ENCODE measurements around the gene ROR1.
A peak's percentile ranks its signal among the peaks of the same experiment; 100 is the strongest.

ROR1 gene

GRCh38 chr1:63914706-63915105, 140.9 kb downstream of the ROR1 start:
- DNase-seq: no peak

- no peak for DNase-seq
These were observed 141.3 kb downstream of the ROR1 start for GRCh38 chr1:63915121-63915520.

- no peak for DNase-seq
These were observed 142.9 kb downstream of the ROR1 start for GRCh38 chr1:63916485-63917360.

GRCh38 chr1:63917571-63918417, 144.0 kb downstream of the ROR1 start:
- DNase-seq: peak; percentile 14

- DNase-seq: no peak
These were observed 144.7 kb downstream of the ROR1 start for GRCh38 chr1:63918418-63918945.

GRCh38 chr1:63920154-63921117, 146.6 kb downstream of the ROR1 start:
- DNase-seq: no peak

- DNase-seq: no peak
These were observed 147.5 kb downstream of the ROR1 start for GRCh38 chr1:63921359-63921758.

- no peak for DNase-seq
These were observed 148.0 kb downstream of the ROR1 start for GRCh38 chr1:63921802-63922201.

- DNase-seq: no peak
These were observed 149.0 kb downstream of the ROR1 start for GRCh38 chr1:63922848-63923247.

GRCh38 chr1:63923302-63923701, 149.5 kb downstream of the ROR1 start:
- no peak for DNase-seq

- no peak for DNase-seq
These were observed 150.8 kb downstream of the ROR1 start for GRCh38 chr1:63924600-63924999.

GRCh38 chr1:63928186-63929105, 154.6 kb downstream of the ROR1 start:
- no peak for DNase-seq

- DNase-seq: no peak
These were observed 155.3 kb downstream of the ROR1 start for GRCh38 chr1:63929106-63929478.

GRCh38 chr1:63931468-63931867, 157.7 kb downstream of the ROR1 start:
- no peak for DNase-seq

- no peak for DNase-seq
These were observed 160.9 kb downstream of the ROR1 start for GRCh38 chr1:63934697-63935096.

GRCh38 chr1:63935143-63935542, 161.3 kb downstream of the ROR1 start:
- no peak for DNase-seq

GRCh38 chr1:63935553-63935952, 161.7 kb downstream of the ROR1 start:
- no peak for DNase-seq

GRCh38 chr1:63936276-63936675, 162.5 kb downstream of the ROR1 start:
- no peak for DNase-seq

GRCh38 chr1:63936801-63937200, 163.0 kb downstream of the ROR1 start:
- DNase-seq: no peak

GRCh38 chr1:63937461-63938022, 163.7 kb downstream of the ROR1 start:
- DNase-seq: no peak

- DNase-seq: no peak
These were observed 166.6 kb downstream of the ROR1 start for GRCh38 chr1:63940440-63940839.

Measured in suppressor macrophage treated with lipopolysaccharide for 4 hours (primary cell).